ENCODE measurements around the gene CORT.
A peak's percentile ranks its signal among the peaks of the same experiment; 100 is the strongest.

The CORT gene

GRCh38 chr1:10474613-10475507 is 25.0 kb downstream of the CORT start, which contains the start of gene PEX14:
Gene PEX14 (plus strand): TSS chr1:10474950. CDS start chr1:10474967, 17 bp downstream.
- peak; percentile 78 to 81 for DNase-seq (ENCODE audit: low read depth in 2 of 2)

GRCh38 chr1:10475510-10475909 is 25.7 kb downstream of the CORT start:
- no peak for DNase-seq (ENCODE audit: low read depth in 2 of 2)

- DNase-seq (ENCODE audit: low read depth in 2 of 2), result no peak
These were observed 29.5 kb downstream of the CORT start for GRCh38 chr1:10479296-10479695.

GRCh38 chr1:10480614-10481013 is 30.8 kb downstream of the CORT start:
- DNase-seq (ENCODE audit: low read depth in 2 of 2), result no peak

- no peak for DNase-seq (ENCODE audit: low read depth in 2 of 2)
These were observed 34.7 kb downstream of the CORT start for GRCh38 chr1:10484521-10484920.

GRCh38 chr1:10489291-10490055 is 39.6 kb downstream of the CORT start:
- DNase-seq (ENCODE audit: low read depth in 2 of 2), result no peak

- no peak for DNase-seq (ENCODE audit: low read depth in 2 of 2)
These were observed 40.6 kb downstream of the CORT start for GRCh38 chr1:10490286-10490970.

- DNase-seq (ENCODE audit: low read depth in 2 of 2), result no peak
These were observed 44.6 kb downstream of the CORT start for GRCh38 chr1:10494418-10494753.

- peak; percentile 74 to 79 for DNase-seq (ENCODE audit: low read depth in 2 of 2)
These were observed 45.1 kb downstream of the CORT start for GRCh38 chr1:10494754-10495474.

- no peak for DNase-seq (ENCODE audit: low read depth in 2 of 2)
These were observed 45.6 kb downstream of the CORT start for GRCh38 chr1:10495475-10495817.

- DNase-seq (ENCODE audit: low read depth in 2 of 2), result no peak
These were observed 46.1 kb downstream of the CORT start for GRCh38 chr1:10495952-10496351.

GRCh38 chr1:10497109-10497508 is 47.3 kb downstream of the CORT start:
- DNase-seq (ENCODE audit: low read depth in 2 of 2), result no peak

- DNase-seq (ENCODE audit: low read depth in 2 of 2), result no peak
These were observed 48.4 kb downstream of the CORT start for GRCh38 chr1:10498231-10498630.
